HEK293T (cell line): ENCODE results near the gene KIAA1217.

Experiments used
- ARNT ChIP-seq: fragments of 450-650 bp; IDR thresholded peaks from 2 replicates; pipeline ENCODE4 v1.6.1; 2017; ENCODE audit warnings: mild to moderate bottlenecking
- CTBP1 ChIP-seq: fragments of 450-650 bp; IDR thresholded peaks from 2 replicates; pipeline ENCODE4 v1.6.1; 2016; ENCODE audit warnings: borderline replicate concordance
- ELF4 ChIP-seq: fragments of 450-650 bp; IDR thresholded peaks from 2 replicates; pipeline ENCODE4 v1.6.1; 2017; ENCODE audit warnings: antibody characterized with exemption
- FOXA1 ChIP-seq: fragments of 450-650 bp; IDR thresholded peaks from 2 replicates; pipeline ENCODE4 v1.6.1; 2016; ENCODE audit warnings: mild to moderate bottlenecking
- FOXM1 ChIP-seq: fragments of 450-650 bp; IDR thresholded peaks from 2 replicates; pipeline ENCODE4 v1.6.1; 2017; ENCODE audit warnings: mild to moderate bottlenecking, borderline replicate concordance
- HDGF ChIP-seq: fragments of 450-650 bp; IDR thresholded peaks from 2 replicates; pipeline ENCODE4 v1.6.1; 2017; ENCODE audit warnings: antibody characterized with exemption, borderline replicate concordance
- LEF1 ChIP-seq: fragments of 450-650 bp; IDR thresholded peaks from 2 replicates; pipeline ENCODE4 v1.6.1; 2017; ENCODE audit warnings: mild to moderate bottlenecking, borderline replicate concordance
- NFRKB ChIP-seq: fragments of 450-650 bp; IDR thresholded peaks from 2 replicates; pipeline ENCODE4 v1.6.1; 2016; ENCODE audit warnings: mild to moderate bottlenecking, moderate library complexity
- SP1 ChIP-seq: fragments of 450-650 bp; IDR thresholded peaks from 2 replicates; pipeline ENCODE4 v1.6.1; 2017
- SUZ12 ChIP-seq: fragments of 450-650 bp; IDR thresholded peaks from 2 replicates; pipeline ENCODE4 v1.6.1; 2016; ENCODE audit warnings: mild to moderate bottlenecking
- TARDBP ChIP-seq: fragments of 450-650 bp; IDR thresholded peaks from 2 replicates; pipeline ENCODE4 v1.6.1; 2016

GRCh38 chr10:24209432-24209771, 464 bp downstream of the KIAA1217 start:
- TF ChIP-seq NFRKB (no peak), CTBP1 (no peak), HDGF (no peak), FOXM1 (no peak), ARNT (no peak), SUZ12 (no peak), SP1 (no peak), ELF4 (no peak), FOXA1 (no peak), TARDBP (no peak), LEF1 (no peak)
